Liver (tissue), 9 donors: ENCODE results near the gene LY6G6C. TPM values are rescaled to one million over a fixed set of nuclear protein-coding genes. Genes with fewer than 3 reads are reported as not detected.

Experiments
- DNase-seq: peaks from one replicate; pipeline ENCODE4 v3.0.0-alpha.2; 2017; ENCODE audit warnings: low spot score
- H3K27ac ChIP-seq, 2 donors: one replicate each; pipeline ENCODE4 v1.7.0; 2013; ENCODE audit warnings: inconsistent platforms in 2 of 2, low read length in 2 of 2, control low read depth in 1 of 2, low read depth in 1 of 2, mild to moderate bottlenecking in 1 of 2
- H3K27me3 ChIP-seq, 4 donors: one replicate each; pipeline versions ENCODE4 v1.6.1 to v1.7.0; 2013; ENCODE audit warnings: low read length in 3 of 4, inconsistent platforms in 1 of 4, mild to moderate bottlenecking in 1 of 4, moderate library complexity in 1 of 4; ENCODE audit not compliant: control insufficient read depth in 4 of 4, insufficient read depth in 4 of 4
- H3K36me3 ChIP-seq, 4 donors: one replicate each; pipeline versions ENCODE4 v1.6.1 to v1.7.0; 2013; ENCODE audit warnings: low read length in 3 of 4, mild to moderate bottlenecking in 3 of 4, low read depth in 1 of 4, moderate library complexity in 1 of 4; ENCODE audit not compliant: control insufficient read depth in 4 of 4, insufficient read depth in 3 of 4
- H3K4me1 ChIP-seq, 4 donors: one replicate each; pipeline versions ENCODE4 v1.6.1 to v1.7.0; 2013; ENCODE audit warnings: low read length in 3 of 4, mild to moderate bottlenecking in 3 of 4, moderate library complexity in 1 of 4; ENCODE audit not compliant: control insufficient read depth in 4 of 4, insufficient read depth in 4 of 4
- H3K4me3 ChIP-seq, 3 donors: one replicate each; pipeline versions ENCODE4 v1.6.1 to v1.7.0; 2013; ENCODE audit warnings: low read length in 3 of 3, control low read depth in 1 of 3, low read depth in 1 of 3, mild to moderate bottlenecking in 1 of 3
- H3K9ac ChIP-seq, 2 donors: one replicate each; pipeline ENCODE4 v1.7.0; 2013; ENCODE audit warnings: low read length in 2 of 2, mild to moderate bottlenecking in 2 of 2, moderate library complexity in 2 of 2, control low read depth in 1 of 2, low read depth in 1 of 2
- H3K9me3 ChIP-seq, 4 donors: one replicate each; pipeline versions ENCODE4 v1.6.1 to v1.7.0; 2013; ENCODE audit warnings: low read length in 3 of 4; ENCODE audit not compliant: control insufficient read depth in 4 of 4
- ATF3 ChIP-seq: IDR thresholded peaks from 2 replicates; pipeline ENCODE4 v1.6.1; 2016; ENCODE audit warnings: antibody characterized with exemption
- CTCF ChIP-seq: fragments of 150-350 bp; IDR thresholded peaks from 2 replicates; pipeline ENCODE4 v1.5.1; 2017; ENCODE audit warnings: improper control_type of control experiment, low read depth, low read length; ENCODE audit not compliant: missing input control
- EGR1 ChIP-seq, 2 donors: IDR thresholded peaks; 2 replicates each; pipeline ENCODE4 v1.6.1; 2016 to 2018; ENCODE audit warnings: antibody characterized with exemption in 2 of 2, low read depth in 2 of 2
- FOXA1 ChIP-seq: IDR thresholded peaks from 2 replicates; pipeline ENCODE4 v1.6.1; 2016; ENCODE audit warnings: antibody characterized with exemption
- GABPA ChIP-seq, 2 donors: IDR thresholded peaks in 1 of 2; conservative IDR thresholded peaks in 1 of 2; 2 replicates each; pipeline ENCODE4 v1.6.1; 2016; ENCODE audit warnings: antibody characterized with exemption in 2 of 2, mild to moderate bottlenecking in 1 of 2, moderate library complexity in 1 of 2
- HNF4A ChIP-seq, 2 donors: conservative IDR thresholded peaks; 2 replicates each; pipeline ENCODE4 v1.6.1; 2016; ENCODE audit warnings: antibody characterized with exemption in 2 of 2, mild to moderate bottlenecking in 2 of 2
- HNF4G ChIP-seq: IDR thresholded peaks from 2 replicates; pipeline ENCODE4 v1.6.1; 2016; ENCODE audit warnings: antibody characterized with exemption
- JUND ChIP-seq, 2 donors: IDR thresholded peaks; 2 replicates each; pipeline ENCODE4 v1.6.1; 2016; ENCODE audit warnings: antibody characterized with exemption in 2 of 2
- MAX ChIP-seq: IDR thresholded peaks from 2 replicates; pipeline ENCODE4 v1.6.1; 2016; ENCODE audit warnings: antibody characterized with exemption
- NR2F2 ChIP-seq: IDR thresholded peaks from 2 replicates; pipeline ENCODE4 v1.6.1; 2016; ENCODE audit warnings: antibody characterized with exemption
- REST ChIP-seq: IDR thresholded peaks from 2 replicates; pipeline ENCODE4 v1.6.1; 2016; ENCODE audit warnings: antibody characterized with exemption, mild to moderate bottlenecking
- RXRA ChIP-seq, 2 donors: IDR thresholded peaks; 2 replicates each; pipeline ENCODE4 v1.6.1; 2017 to 2018; ENCODE audit warnings: antibody characterized with exemption in 2 of 2, mild to moderate bottlenecking in 1 of 2
- YY1 ChIP-seq: IDR thresholded peaks from 2 replicates; pipeline ENCODE4 v1.6.1; 2016; ENCODE audit warnings: antibody characterized with exemption, mild to moderate bottlenecking
- ZBTB33 ChIP-seq: IDR thresholded peaks from 2 replicates; pipeline ENCODE4 v1.6.1; 2016; ENCODE audit warnings: antibody characterized with exemption
- WGBS: extraction: QIAGEN DNeasy Blood & Tissue Kit; methylation state at CpG from one replicate; pipeline ENCODE4 v1.1.7; 2013; 5-methylcytosine and 5-hydroxymethylcytosine counted together
- polyA plus RNA-seq, 2 donors: library from polyadenylated mRNA; stranded (reverse) in 1 of 2; unstranded in 1 of 2; fragments of 200-250 nt in 1 of 2; fragments of >200 nt in 1 of 2; fragmentation: Nextera tagmentation in 1 of 2; extraction: Ambion mirVana in 1 of 2; gene quantifications; one replicate each; pipeline versions ENCODE4 v1.2.1 to v1.2.3, GENCODE V29; 2013 to 2015
- total RNA-seq, 2 donors: library from RNA; depleted of rRNA; stranded (reverse); fragments of >200 nt; gene quantifications; one replicate each; pipeline ENCODE4 v1.2.3, GENCODE V29; 2014
- donor health status: healthy.
- donor health status: healthy.
- donor health status: healthy.
- donor health status: healthy.
- donor health status: healthy.

Gene LY6G6C
- total and polyA plus RNA-seq, 4 donors: not detected

- TF ChIP-seq CTCF (no peak), NR2F2 (no peak), JUND (IDR thresholded peaks at IDR 0.05) (no peak), YY1 (no peak), ZBTB33 (no peak), RXRA (IDR thresholded peaks at IDR 0.05) (no peak)
These were observed 39.8 kb upstream of the LY6G6C start (continued) for GRCh38 chr6:31761343-31761742.

GRCh38 chr6:31760790-31761189 lies 39.2 kb upstream of the LY6G6C start:
- TF ChIP-seq EGR1 (IDR thresholded peaks at IDR 0.05; ENCODE audit: low read depth in 2 of 2) (no peak), REST (no peak), MAX (no peak), HNF4A (conservative IDR thresholded peaks at IDR 0.05) (no peak), ATF3 (no peak)
- no peaks in the 10 kb centered on the region for H3K9me3 ChIP-seq
- no peak overlapping the region for H3K27ac ChIP-seq
- H3K4me1 ChIP-seq: no peaks in the 10 kb centered on the region
- 94% methylated on average over 5 of the region's 5 CpGs for WGBS
- no peak for DNase-seq
- no peak overlapping the region for H3K4me3 ChIP-seq
- H3K27me3 ChIP-seq: no peaks in the 10 kb centered on the region
- H3K9ac ChIP-seq: no peak overlapping the region
- no peaks in the 10 kb centered on the region for H3K36me3 ChIP-seq

GRCh38 chr6:31758281-31758680 lies 36.7 kb upstream of the LY6G6C start:
- over 99% methylated on average over 2 of the region's 2 CpGs for WGBS
- Histone ChIP-seq H3K4me3 (no peak overlapping the region), H3K9me3 (no peaks in the 10 kb centered on the region), H3K36me3 (no peaks in the 10 kb centered on the region), H3K4me1 (no peaks in the 10 kb centered on the region), H3K27me3 (no peaks in the 10 kb centered on the region), H3K27ac (no peak overlapping the region), H3K9ac (no peak overlapping the region)
- no peak for TF ChIP-seq ATF3
- no peak for TF ChIP-seq FOXA1
- no peak for TF ChIP-seq HNF4G
- TF ChIP-seq GABPA (IDR thresholded peaks at IDR 0.05 in 1 of 2, conservative IDR thresholded peaks at IDR 0.05 in 1 of 2): no peak
- no peak for TF ChIP-seq RXRA (IDR thresholded peaks at IDR 0.05)
- no peak for TF ChIP-seq ZBTB33
- no peak for TF ChIP-seq CTCF
- no peak for TF ChIP-seq JUND (IDR thresholded peaks at IDR 0.05)
- no peak for DNase-seq
